GM08714 (cell line): ENCODE measurements around the gene PLA2G2D.

ENCODE experiments used
- H3K4me3 ChIP-seq: fragments of 200-500 bp; sonication (Bioruptor generic); 2 replicates; pipeline ENCODE4 v1.5.1; 2014; ENCODE audit warnings: mild to moderate bottlenecking, low read length, inconsistent platforms
- ZNF274 ChIP-seq: IDR thresholded peaks from 2 replicates; pipeline ENCODE4 v1.6.1; 2012; ENCODE audit warnings: mild to moderate bottlenecking, low read depth, low read length

The PLA2G2D gene

GRCh38 chr1:20078171-20078651 lies 41.1 kb downstream of the PLA2G2D start:
- H3K4me3 ChIP-seq = no peak overlapping the region
- no peak for TF ChIP-seq ZNF274

- TF ChIP-seq ZNF274 = no peak
- H3K4me3 ChIP-seq = no peak overlapping the region
Measured at GRCh38 chr1:20076710-20077461, 42.5 kb downstream of the PLA2G2D start.

- no peak for TF ChIP-seq ZNF274
- H3K4me3 ChIP-seq = no peak overlapping the region
Measured at GRCh38 chr1:20076223-20076622, 43.1 kb downstream of the PLA2G2D start.

GRCh38 chr1:20075345-20075744 lies 44.0 kb downstream of the PLA2G2D start:
- no peak for TF ChIP-seq ZNF274
- no peak overlapping the region for H3K4me3 ChIP-seq

- TF ChIP-seq ZNF274 = no peak
- H3K4me3 ChIP-seq = no peak overlapping the region
Measured at GRCh38 chr1:20074725-20075171, 44.6 kb downstream of the PLA2G2D start.

GRCh38 chr1:20074055-20074724 lies 45.1 kb downstream of the PLA2G2D start:
- no peak for TF ChIP-seq ZNF274

GRCh38 chr1:20073256-20073655 lies 46.1 kb downstream of the PLA2G2D start:
- no peak overlapping the region for H3K4me3 ChIP-seq
- no peak for TF ChIP-seq ZNF274

More at GRCh38 chr1:20074055-20074724, 45.1 kb downstream of the PLA2G2D start:
- no peak overlapping the region for H3K4me3 ChIP-seq

- no peak for TF ChIP-seq ZNF274
- H3K4me3 ChIP-seq = no peak overlapping the region
Measured at GRCh38 chr1:20072771-20073170, 46.6 kb downstream of the PLA2G2D start.

- H3K4me3 ChIP-seq = no peak overlapping the region
- TF ChIP-seq ZNF274 = no peak
Measured at GRCh38 chr1:20071416-20071815, 47.9 kb downstream of the PLA2G2D start.

- H3K4me3 ChIP-seq = no peak overlapping the region
- TF ChIP-seq ZNF274 = no peak
Measured at GRCh38 chr1:20070357-20070756, 49.0 kb downstream of the PLA2G2D start.

GRCh38 chr1:20069874-20070273 lies 49.5 kb downstream of the PLA2G2D start, which contains the start of gene PLA2G5:
TSS of gene PLA2G5 (plus strand) at chr1:20070194. CDS start at chr1:20084831, 14,637 bp downstream.
- no peak for TF ChIP-seq ZNF274
- H3K4me3 ChIP-seq = no peak within 1 kb of the TSS

- no peak overlapping the region for H3K4me3 ChIP-seq
- TF ChIP-seq ZNF274 = no peak
Measured at GRCh38 chr1:20068722-20069121, 50.6 kb downstream of the PLA2G2D start.

- no peak overlapping the region for H3K4me3 ChIP-seq
- TF ChIP-seq ZNF274 = no peak
Measured at GRCh38 chr1:20063861-20064292, 55.5 kb downstream of the PLA2G2D start.
